Upper lobe of right lung (tissue), 1 donor: ENCODE measurements around the gene NOSTRIN. TPM values are rescaled to one million over a fixed set of nuclear protein-coding genes. Genes with fewer than 3 reads are reported as not detected.

Experiments used
- ATAC-seq: fragments of 200-7000 bp; cut with Tn5 transposase; one replicate; pipeline ENCODE4 v1.9.1; 2020; ENCODE audit warnings: mild to moderate bottlenecking, moderate library complexity
- DNase-seq: peaks from one replicate; pipeline ENCODE4 v3.0.0-alpha.2; 2020
- H3K27ac ChIP-seq: fragments of 200-600 bp; one replicate; pipeline ENCODE4 v1.8.0; 2022
- H3K27me3 ChIP-seq: fragments of 200-600 bp; one replicate; pipeline ENCODE4 v1.8.0; 2022; ENCODE audit warnings: mild to moderate bottlenecking
- H3K36me3 ChIP-seq: fragments of 200-600 bp; one replicate; pipeline ENCODE4 v1.8.0; 2022
- H3K4me1 ChIP-seq: fragments of 200-600 bp; one replicate; pipeline ENCODE4 v1.8.0; 2022
- H3K4me3 ChIP-seq: fragments of 200-600 bp; one replicate; pipeline ENCODE4 v1.8.0; 2022; ENCODE audit warnings: mild to moderate bottlenecking
- H3K9me3 ChIP-seq: fragments of 200-600 bp; one replicate; pipeline ENCODE4 v1.8.0; 2022
- intact Hi-C: fragments of 100-400 bp; cut with DNase I; formaldehyde crosslinking; loops from one replicate; pipeline ENCODE4 v1.11.0; 2022
- total RNA-seq: library from RNA; stranded (reverse); fragmentation: NEBNext Ultra II Directional; extraction: Animal tissue kit (Norgen Biotek cat#: 25700); gene quantifications from one replicate; pipeline ENCODE4 v1.2.1, GENCODE V29; 2021
- TF ChIP-seq, protein P1 (sequence below): fragments of 200-600 bp; IDR thresholded peaks from one replicate; pipeline ENCODE4 v1.8.0; 2022; ENCODE audit warnings: antibody characterized with exemption
- donor health status: DM: no; HTN: yes; CAD: no; lungs with severe emphysema.

Gene NOSTRIN
- total RNA-seq, 1 donor from 2014 or later = 70.0 TPM

- peaks cover 4% of the 10 kb centered on the region for H3K36me3 ChIP-seq
- no peaks in the 10 kb centered on the region for H3K4me1 ChIP-seq
- intact Hi-C loops = no loop called here
- DNase-seq (no peak), ATAC-seq (no peak)
- H3K4me3 ChIP-seq = no peak overlapping the region
- no peaks in the 10 kb centered on the region for H3K9me3 ChIP-seq
- TF ChIP-seq, protein P1, sequence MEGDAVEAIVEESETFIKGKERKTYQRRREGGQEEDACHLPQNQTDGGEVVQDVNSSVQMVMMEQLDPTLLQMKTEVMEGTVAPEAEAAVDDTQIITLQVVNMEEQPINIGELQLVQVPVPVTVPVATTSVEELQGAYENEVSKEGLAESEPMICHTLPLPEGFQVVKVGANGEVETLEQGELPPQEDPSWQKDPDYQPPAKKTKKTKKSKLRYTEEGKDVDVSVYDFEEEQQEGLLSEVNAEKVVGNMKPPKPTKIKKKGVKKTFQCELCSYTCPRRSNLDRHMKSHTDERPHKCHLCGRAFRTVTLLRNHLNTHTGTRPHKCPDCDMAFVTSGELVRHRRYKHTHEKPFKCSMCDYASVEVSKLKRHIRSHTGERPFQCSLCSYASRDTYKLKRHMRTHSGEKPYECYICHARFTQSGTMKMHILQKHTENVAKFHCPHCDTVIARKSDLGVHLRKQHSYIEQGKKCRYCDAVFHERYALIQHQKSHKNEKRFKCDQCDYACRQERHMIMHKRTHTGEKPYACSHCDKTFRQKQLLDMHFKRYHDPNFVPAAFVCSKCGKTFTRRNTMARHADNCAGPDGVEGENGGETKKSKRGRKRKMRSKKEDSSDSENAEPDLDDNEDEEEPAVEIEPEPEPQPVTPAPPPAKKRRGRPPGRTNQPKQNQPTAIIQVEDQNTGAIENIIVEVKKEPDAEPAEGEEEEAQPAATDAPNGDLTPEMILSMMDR = no peak
- H3K27me3 ChIP-seq = no peaks in the 10 kb centered on the region
- H3K27ac ChIP-seq = no peak overlapping the region
Observed at GRCh38 chr2:168843253-168843652, 40.8 kb downstream of the NOSTRIN start.

- Histone ChIP-seq H3K36me3 (peaks cover 4% of the 10 kb centered on the region), H3K4me3 (no peak overlapping the region), H3K27ac (no peak overlapping the region), H3K27me3 (no peaks in the 10 kb centered on the region), H3K9me3 (no peaks in the 10 kb centered on the region), H3K4me1 (no peaks in the 10 kb centered on the region)
- TF ChIP-seq, protein P1 = no peak
- DNase-seq (no peak), ATAC-seq (no peak)
- intact Hi-C loops = no loop called here
Observed at GRCh38 chr2:168848225-168848624, 45.8 kb downstream of the NOSTRIN start.

DNA sequence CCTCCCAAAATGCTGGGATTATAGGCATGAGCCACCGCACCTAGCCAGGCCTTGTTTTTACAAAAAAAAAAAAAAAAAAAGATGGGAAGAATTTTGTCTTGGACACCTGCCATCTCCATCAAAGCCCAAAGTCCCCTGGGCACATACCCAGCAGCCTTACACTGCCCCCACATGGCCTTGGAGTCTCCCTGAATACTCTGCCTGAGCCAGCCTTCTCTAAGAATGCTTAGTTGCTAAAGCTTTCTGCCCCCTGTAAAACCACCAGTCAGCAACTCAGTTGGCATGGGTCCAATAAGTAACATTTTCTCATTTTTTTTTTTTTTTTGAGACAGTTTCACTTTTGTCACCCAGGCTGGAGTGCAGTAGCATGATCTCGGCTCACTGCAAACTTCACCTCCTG lies 47.2 kb downstream of the NOSTRIN start:
- ATAC-seq = peak; percentile 38
- intact Hi-C loops = no loop called here
- Histone ChIP-seq H3K4me3 (no peak overlapping the region), H3K4me1 (no peaks in the 10 kb centered on the region), H3K27me3 (no peaks in the 10 kb centered on the region), H3K36me3 (no peaks in the 10 kb centered on the region), H3K9me3 (no peaks in the 10 kb centered on the region), H3K27ac (no peak overlapping the region)
- TF ChIP-seq, protein P1 = peak; percentile 27
- DNase-seq = no peak

GRCh38 chr2:168850846-168851245 lies 48.4 kb downstream of the NOSTRIN start:
- no peak for DNase-seq
- H3K4me3 ChIP-seq = no peak overlapping the region
- TF ChIP-seq, protein P1 = no peak
- no peaks in the 10 kb centered on the region for H3K36me3 ChIP-seq
- intact Hi-C loops = no loop called here
- ATAC-seq = no peak
- H3K27me3 ChIP-seq = no peaks in the 10 kb centered on the region
- no peaks in the 10 kb centered on the region for H3K9me3 ChIP-seq
- H3K27ac ChIP-seq = no peak overlapping the region
- H3K4me1 ChIP-seq = no peaks in the 10 kb centered on the region

GRCh38 chr2:168851674-168852320 lies 49.4 kb downstream of the NOSTRIN start:
- Histone ChIP-seq H3K4me3 (no peak overlapping the region), H3K36me3 (no peaks in the 10 kb centered on the region), H3K9me3 (no peaks in the 10 kb centered on the region), H3K27ac (no peak overlapping the region), H3K27me3 (no peaks in the 10 kb centered on the region), H3K4me1 (no peaks in the 10 kb centered on the region)
- ATAC-seq = no peak
- DNase-seq = no peak
- TF ChIP-seq, protein P1 = no peak
- intact Hi-C loops = no loop called here

DNA sequence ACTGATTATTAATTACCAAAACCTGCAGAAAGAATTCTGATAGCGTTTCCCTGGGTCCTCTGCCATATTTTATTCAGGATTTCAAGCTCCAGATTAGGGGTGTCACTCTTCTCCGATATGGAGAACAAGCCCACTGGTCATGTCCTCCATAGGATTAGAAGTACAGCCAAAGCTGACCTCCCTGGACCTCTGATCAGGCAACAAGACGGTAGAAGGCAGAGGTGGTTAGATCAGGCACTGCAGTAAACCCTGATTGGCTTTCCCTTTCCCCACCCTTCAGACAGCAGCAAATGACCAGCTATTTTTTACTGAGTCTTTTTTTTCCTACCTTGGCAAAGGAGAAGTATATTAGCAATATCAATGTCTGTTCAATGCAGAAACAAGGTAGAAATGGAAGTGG lies 50.0 kb downstream of the NOSTRIN start:
- intact Hi-C loops = no loop called here
- no peak for DNase-seq

More for the DNA sequence above, 50.0 kb downstream of the NOSTRIN start:
- Histone ChIP-seq H3K4me1 (no peaks in the 10 kb centered on the region), H3K9me3 (no peaks in the 10 kb centered on the region), H3K36me3 (no peaks in the 10 kb centered on the region), H3K4me3 (no peak overlapping the region), H3K27me3 (no peaks in the 10 kb centered on the region), H3K27ac (no peak overlapping the region)
- ATAC-seq = no peak
- TF ChIP-seq, protein P1 = no peak
